Panc1 (cell line): ENCODE data around the gene ETNK1. TPM values are rescaled to one million over a fixed set of nuclear protein-coding genes. Genes with fewer than 3 reads are reported as not detected.
A peak's percentile ranks its signal among the peaks of the same experiment; 100 is the strongest.

Experiments
- ATAC-seq: fragments of 200-7000 bp; cut with Tn5 transposase; 2 replicates; pipeline ENCODE4 v1.9.1; 2020; ENCODE audit warnings: mild to moderate bottlenecking, moderate library complexity
- BruUV-seq: library from RNA; stranded (reverse); fragments of 400-500 nt; replicated peaks from 2 replicates; lab custom pipeline; 2021; lab: Mats Ljungman, UMichigan
- CTCF ChIA-PET: fragments of 300-600 bp; sonication (Branson Sonifier 250); formaldehyde crosslinking; loops from one replicate; lab custom pipeline; 2022; ENCODE audit warnings: antibody characterized with exemption; lab: Charles Lee
- POLR2A ChIA-PET: fragments of 300-600 bp; sonication (Branson Sonifier 250); formaldehyde crosslinking; loops from one replicate; lab custom pipeline; 2022; ENCODE audit warnings: antibody characterized with exemption; lab: Charles Lee
- DNase-seq: peaks from one replicate; pipeline ENCODE4 v3.0.0-alpha.2; 2010; ENCODE audit warnings: low read depth, low spot score
- H3K27ac ChIP-seq: 2 replicates; pipeline ENCODE4 v1.5.1; 2011; ENCODE audit warnings: mild to moderate bottlenecking, low read length, inconsistent platforms
- H3K27me3 ChIP-seq: fragments of 200-500 bp; sonication (Bioruptor generic); 2 replicates; pipeline ENCODE4 v1.6.0; 2014; ENCODE audit warnings: low read length, inconsistent platforms; ENCODE audit not compliant: control insufficient read depth, insufficient read depth
- H3K36me3 ChIP-seq: fragments of 200-500 bp; sonication (Bioruptor generic); 2 replicates; pipeline ENCODE4 v1.5.1; 2014; ENCODE audit warnings: inconsistent platforms, mild to moderate bottlenecking, low read length, moderate library complexity; ENCODE audit not compliant: control insufficient read depth, insufficient read depth
- H3K4me1 ChIP-seq: 2 replicates; pipeline ENCODE4 v1.5.1; 2011; ENCODE audit warnings: inconsistent platforms, mild to moderate bottlenecking, low read length, moderate library complexity; ENCODE audit not compliant: control insufficient read depth, insufficient read depth
- H3K4me3 ChIP-seq, 2 experiments: 2 replicates each; pipeline ENCODE4 v1.5.1; 2011 to 2012; ENCODE audit warnings: low read depth in 2 of 2, low read length in 2 of 2, mild to moderate bottlenecking in 2 of 2, inconsistent platforms in 1 of 2, moderate library complexity in 1 of 2
- H3K9me3 ChIP-seq: fragments of 200-500 bp; sonication (Bioruptor generic); 2 replicates; pipeline ENCODE4 v1.5.1; 2014; ENCODE audit warnings: low read depth, mild to moderate bottlenecking, inconsistent platforms, low read length, moderate library complexity; ENCODE audit not compliant: control insufficient read depth, insufficient read depth
- CTCF ChIP-seq: fragments of 450-650 bp; IDR thresholded peaks from 2 replicates; pipeline ENCODE4 v1.5.1; 2017; ENCODE audit warnings: mild to moderate bottlenecking
- POLR2AphosphoS5 ChIP-seq: IDR thresholded peaks from 2 replicates; pipeline ENCODE4 v1.6.1; 2012; ENCODE audit warnings: mild to moderate bottlenecking, low read depth, low read length, moderate library complexity
- REST ChIP-seq, 2 experiments: IDR thresholded peaks; 2 replicates each; pipeline ENCODE4 v1.6.1; 2011 to 2012; ENCODE audit warnings: low read depth in 2 of 2, control low read depth in 1 of 2, low read length in 1 of 2, mild to moderate bottlenecking in 1 of 2, moderate library complexity in 1 of 2; ENCODE audit not compliant: insufficient read depth in 1 of 2
- SIN3A ChIP-seq: IDR thresholded peaks from 2 replicates; pipeline ENCODE4 v1.6.1; 2012; ENCODE audit warnings: low read depth, mild to moderate bottlenecking, low read length, moderate library complexity, borderline replicate concordance; ENCODE audit not compliant: insufficient read depth
- TCF7L2 ChIP-seq: IDR thresholded peaks from 2 replicates; pipeline ENCODE4 v1.6.1; 2011; ENCODE audit warnings: mild to moderate bottlenecking, low read depth, low read length, inconsistent platforms
- in situ Hi-C: cut with HindIII; loops from 2 replicates; pipeline ENCODE4 v1.10.0; 2016; ENCODE audit warnings: low sequenced_read_pairs, low pct_unique_long_range_greater_than_20kb
- intact Hi-C: fragments of 100-400 bp; cut with micrococcal nuclease; formaldehyde crosslinking; loops from one replicate; pipeline ENCODE4 v1.10.0; 2022; ENCODE audit not compliant: unreplicated experiment
- total RNA-seq: library from RNA; stranded (reverse); gene quantifications from one replicate; pipeline ENCODE4 v1.2.1, GENCODE V29; 2021; ENCODE audit not compliant: unreplicated experiment

ETNK1 gene
- total RNA-seq, 1 experiment from 2014 or later = 43.1 TPM

GRCh38 chr12:22628228-22628627 is 3.3 kb downstream of the ETNK1 start:
- ChIA-PET POLR2A (interaction anchor here (0.6 kb wide), 1 partner anchor 59 kb away, joined by 4 read pairs; no protein-coding TSS in a partner anchor), CTCF (no interaction called here)
- TF ChIP-seq CTCF (no peak), REST (IDR thresholded peaks at IDR 0.05; ENCODE audit: insufficient read depth in 1 of 2, low read depth in 2 of 2, low read length in 1 of 2) (no peak), POLR2AphosphoS5 (no peak), SIN3A (no peak), TCF7L2 (no peak)
- DNase-seq (no peak), ATAC-seq (no peak)
- no TSS peak for BruUV-seq
- H3K4me3 ChIP-seq = peak overlapping the region; percentile 27 to 92; a peak in 3 of 4 replicates
- in situ Hi-C loops = no loop called here
- H3K4me1 ChIP-seq = peaks cover 13% of the 10 kb centered on the region; the same call in 1 of the 2 replicates
- intact Hi-C loops = loop anchor here (5.0 kb wide), 1 partner anchor 86 kb away; the partner anchor contains the start of gene C2CD5
- H3K9me3 ChIP-seq = no peaks in the 10 kb centered on the region
- H3K27me3 ChIP-seq = no peaks in the 10 kb centered on the region
- peaks cover 3% of the 10 kb centered on the region; the same call in 1 of the 2 replicates for H3K36me3 ChIP-seq
- peak overlapping the region; percentile 71; the same call in 1 of the 2 replicates for H3K27ac ChIP-seq

GRCh38 chr12:22631863-22632463 is 7.0 kb downstream of the ETNK1 start:
- TF ChIP-seq POLR2AphosphoS5 (no peak), SIN3A (no peak), REST (IDR thresholded peaks at IDR 0.05; ENCODE audit: insufficient read depth in 1 of 2, low read depth in 2 of 2, low read length in 1 of 2) (no peak), TCF7L2 (no peak), CTCF (peak; percentile 47; the same call in 1 of the 2 replicates)
- no peak overlapping the region for H3K27ac ChIP-seq
- H3K27me3 ChIP-seq = no peaks in the 10 kb centered on the region
- in situ Hi-C loops = no loop called here
- H3K9me3 ChIP-seq = no peaks in the 10 kb centered on the region
- intact Hi-C loops = no loop called here
- H3K4me3 ChIP-seq = no peak overlapping the region
- peaks cover 13% of the 10 kb centered on the region; the same call in 1 of the 2 replicates for H3K4me1 ChIP-seq
- no TSS peak for BruUV-seq
- ATAC-seq (no peak), DNase-seq (no peak)
- POLR2A ChIA-PET = no interaction called here
- CTCF ChIA-PET = no interaction called here
- no peaks in the 10 kb centered on the region; the same call in 1 of the 2 replicates for H3K36me3 ChIP-seq
